ENCODE results near the gene CX3CR1.
"Not testable (repeated sequence)": the region's sequence is repeated elsewhere in the genome, so short reads cannot be mapped to it uniquely, and the experiment has no call there.

The CX3CR1 gene

GRCh38 chr3:39237027-39237426, 42.8 kb downstream of the CX3CR1 start:
- no peak for TF ChIP-seq ZNF274 (IDR thresholded peaks at IDR 0.05; ENCODE audit: low read depth, low read length)
- no peak overlapping the region for H3K4me3 ChIP-seq (ENCODE audit: low read length)

DNA sequence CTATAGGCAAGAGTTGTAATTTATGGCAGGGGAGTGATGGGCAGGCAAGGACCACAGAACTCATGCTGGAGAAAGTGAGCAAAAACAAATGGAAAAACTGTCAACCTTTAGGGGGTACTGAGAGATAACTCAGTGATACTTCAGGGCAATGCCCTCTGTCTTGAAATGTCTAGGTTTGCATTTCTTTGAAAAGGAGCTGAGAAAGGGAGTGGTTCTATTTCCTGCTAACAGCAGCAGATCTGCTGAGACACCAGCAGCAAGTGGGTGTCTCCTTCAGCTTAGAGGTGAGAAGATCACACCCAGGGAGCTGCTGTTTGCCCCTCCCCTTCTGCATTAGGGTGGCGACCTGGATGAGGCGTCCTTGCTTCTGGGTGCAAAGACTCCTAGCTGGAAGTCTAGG, 45.2 kb downstream of the CX3CR1 start:
- H3K4me3 ChIP-seq (ENCODE audit: low read length), result no peak overlapping the region
- no peak for TF ChIP-seq ZNF274 (IDR thresholded peaks at IDR 0.05; ENCODE audit: low read depth, low read length)

DNA sequence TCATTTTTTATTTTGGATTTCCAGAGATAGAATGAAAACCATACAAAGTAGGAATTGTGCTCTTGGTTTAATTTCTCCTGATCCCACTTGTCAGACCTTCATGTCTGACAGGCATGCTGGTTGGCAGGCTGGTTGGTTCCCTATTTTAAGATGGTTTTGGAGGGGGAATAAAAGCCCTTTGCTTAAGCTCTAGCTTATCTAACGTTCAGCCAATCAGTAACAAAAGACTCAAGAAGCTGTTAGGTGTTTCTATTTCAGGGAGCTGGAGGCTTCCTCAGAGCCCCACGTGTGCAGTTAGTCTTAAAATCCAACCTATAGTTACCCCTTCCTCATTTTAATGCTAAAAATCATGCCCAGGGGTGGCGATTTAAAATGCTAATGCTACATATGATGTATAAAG, 47.0 kb downstream of the CX3CR1 start:
- TF ChIP-seq ZNF274 (IDR thresholded peaks at IDR 0.05; ENCODE audit: low read depth, low read length), result no peak
- no peak overlapping the region for H3K4me3 ChIP-seq (ENCODE audit: low read length)

- no peak for TF ChIP-seq ZNF274 (IDR thresholded peaks at IDR 0.05; ENCODE audit: low read depth, low read length)
- H3K4me3 ChIP-seq (ENCODE audit: low read length), result no peak overlapping the region
These were observed 49.4 kb downstream of the CX3CR1 start for GRCh38 chr3:39230453-39230852.

- H3K4me3 ChIP-seq (ENCODE audit: low read length), result no peak overlapping the region
- no peak for TF ChIP-seq ZNF274 (IDR thresholded peaks at IDR 0.05; ENCODE audit: low read depth, low read length)
These were observed 51.3 kb downstream of the CX3CR1 start for GRCh38 chr3:39228496-39228895.

GRCh38 chr3:39227596-39227995, 52.2 kb downstream of the CX3CR1 start:
- not testable (repeated sequence) for H3K4me3 ChIP-seq (ENCODE audit: low read length)

DNA sequence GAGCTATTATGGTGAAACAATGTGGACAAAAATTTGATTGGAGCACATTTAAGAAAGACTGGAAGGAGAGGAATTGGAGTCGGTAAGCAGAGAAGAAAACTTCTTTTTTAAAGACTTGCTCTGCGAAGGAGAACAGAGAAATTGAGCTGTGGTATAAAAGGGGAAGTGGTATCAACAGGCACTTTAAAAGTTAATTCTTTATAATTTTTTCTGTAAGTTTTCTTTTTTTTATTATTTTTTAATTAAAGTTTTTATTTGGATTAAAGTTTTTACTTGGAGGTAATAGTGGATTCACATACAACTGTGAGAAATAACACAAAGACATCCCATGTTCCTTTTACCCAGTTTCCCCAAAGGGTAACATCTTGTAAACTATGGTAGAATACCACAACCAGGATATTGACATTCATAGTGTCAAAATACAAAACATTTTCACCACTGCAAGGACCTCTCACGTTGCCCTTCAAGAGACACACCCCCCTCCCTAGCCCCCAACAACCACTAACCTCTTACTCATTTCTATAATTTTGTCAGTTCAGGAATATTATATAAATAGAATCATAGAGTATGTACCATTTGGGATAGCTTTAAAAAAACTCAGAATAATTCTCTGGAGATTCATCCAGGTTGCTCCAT, 53.6 kb downstream of the CX3CR1 start:
- TF ChIP-seq ZNF274 (IDR thresholded peaks at IDR 0.05; ENCODE audit: low read depth, low read length), result no peak
- H3K4me3 ChIP-seq (ENCODE audit: low read length), result no peak overlapping the region

DNA sequence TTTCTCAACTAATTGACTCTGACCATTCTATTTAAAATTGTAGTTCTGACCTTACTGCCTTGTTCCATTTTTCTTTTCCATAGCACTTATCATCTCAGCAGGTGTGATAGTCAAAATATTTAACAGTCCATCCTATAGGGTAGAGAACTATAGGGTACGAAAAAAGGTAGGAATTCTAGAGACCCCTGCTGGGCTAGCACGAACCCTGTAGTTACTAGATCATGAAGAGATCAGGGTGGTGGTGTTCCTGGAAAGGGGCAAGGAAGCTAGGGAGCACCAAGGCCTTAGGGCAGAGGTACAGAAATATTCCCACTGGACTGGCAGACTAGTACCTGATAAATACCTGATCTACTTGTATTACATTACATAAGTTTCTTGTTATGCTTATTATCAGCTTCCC, 55.5 kb downstream of the CX3CR1 start:
- TF ChIP-seq ZNF274 (IDR thresholded peaks at IDR 0.05; ENCODE audit: low read depth, low read length), result no peak
- H3K4me3 ChIP-seq (ENCODE audit: low read length), result no peak overlapping the region

GRCh38 chr3:39222939-39223338, 56.9 kb downstream of the CX3CR1 start:
- TF ChIP-seq ZNF274 (IDR thresholded peaks at IDR 0.05; ENCODE audit: low read depth, low read length), result no peak

GRCh38 chr3:39222462-39222861, 57.4 kb downstream of the CX3CR1 start:
- no peak for TF ChIP-seq ZNF274 (IDR thresholded peaks at IDR 0.05; ENCODE audit: low read depth, low read length)
- H3K4me3 ChIP-seq (ENCODE audit: low read length), result no peak overlapping the region

More at GRCh38 chr3:39222939-39223338, 56.9 kb downstream of the CX3CR1 start:
- no peak overlapping the region for H3K4me3 ChIP-seq (ENCODE audit: low read length)

GRCh38 chr3:39221141-39221530, 58.7 kb downstream of the CX3CR1 start:
- H3K4me3 ChIP-seq (ENCODE audit: low read length), result no peak overlapping the region
- TF ChIP-seq ZNF274 (IDR thresholded peaks at IDR 0.05; ENCODE audit: low read depth, low read length), result no peak

GRCh38 chr3:39220407-39221140, 59.3 kb downstream of the CX3CR1 start:
- no peak overlapping the region for H3K4me3 ChIP-seq (ENCODE audit: low read length)
- no peak for TF ChIP-seq ZNF274 (IDR thresholded peaks at IDR 0.05; ENCODE audit: low read depth, low read length)

- H3K4me3 ChIP-seq (ENCODE audit: low read length), result no peak overlapping the region
- no peak for TF ChIP-seq ZNF274 (IDR thresholded peaks at IDR 0.05; ENCODE audit: low read depth, low read length)
These were observed 60.1 kb downstream of the CX3CR1 start for GRCh38 chr3:39219702-39220101.

DNA sequence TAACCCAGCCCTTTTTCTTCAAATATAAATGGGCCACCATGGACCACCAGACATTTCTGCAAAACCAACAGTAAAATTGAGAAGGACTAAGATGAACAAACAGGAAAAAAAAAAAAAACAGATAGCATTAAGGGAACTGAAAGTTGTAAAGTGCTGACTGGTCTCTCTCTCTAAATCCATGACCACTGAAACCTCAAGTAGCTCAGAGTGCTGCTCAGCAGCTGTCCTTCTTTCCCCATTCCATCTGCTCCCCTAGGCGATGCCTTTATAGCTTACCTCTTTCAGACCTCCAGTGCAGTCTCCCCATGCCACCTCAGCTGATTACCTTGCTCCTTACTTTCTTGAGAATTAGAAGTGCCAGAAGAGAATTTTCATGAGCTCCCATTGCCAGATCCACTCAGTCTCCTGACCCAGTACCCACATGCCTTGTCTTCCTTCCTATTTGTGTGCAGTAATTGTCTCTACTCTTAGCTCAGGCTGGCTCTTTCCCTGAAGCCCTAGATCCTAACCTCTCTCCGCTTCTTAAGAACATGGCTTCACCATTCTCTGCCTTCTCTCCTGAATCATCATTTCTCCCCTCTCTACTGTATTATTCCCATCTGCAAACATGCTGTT, 63.6 kb downstream of the CX3CR1 start:
- no peak for TF ChIP-seq ZNF274 (IDR thresholded peaks at IDR 0.05; ENCODE audit: low read depth, low read length)
- H3K4me3 ChIP-seq (ENCODE audit: low read length), result peak overlapping the region; percentile 38; the same call in 1 of the 2 replicates

DNA sequence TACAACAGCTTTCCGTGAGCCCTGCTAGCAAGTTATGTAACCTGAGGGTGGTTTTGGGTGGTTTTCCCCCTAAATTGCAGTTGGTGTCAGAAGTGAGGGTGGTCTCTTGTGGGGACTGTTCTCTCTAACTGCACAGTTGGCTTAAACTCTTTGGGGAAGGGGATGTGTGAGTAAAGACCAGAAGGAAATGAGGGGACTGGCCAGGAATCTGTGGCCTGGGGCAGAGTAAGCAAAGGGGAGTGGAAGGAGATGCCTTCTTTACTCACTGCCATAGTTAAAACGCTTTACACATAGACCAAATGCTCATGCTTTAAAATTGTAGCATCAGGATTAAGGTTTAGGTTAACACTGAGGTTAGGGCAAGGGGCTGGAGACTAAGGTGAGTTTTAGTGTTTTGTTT, 66.2 kb downstream of the CX3CR1 start:
- no peak for TF ChIP-seq ZNF274 (IDR thresholded peaks at IDR 0.05; ENCODE audit: low read depth, low read length)

More for the DNA sequence above, 66.2 kb downstream of the CX3CR1 start:
- H3K4me3 ChIP-seq (ENCODE audit: low read length), result no peak overlapping the region
